Measurements from ENCODE around the gene RNASE2.

Gene RNASE2

DNA sequence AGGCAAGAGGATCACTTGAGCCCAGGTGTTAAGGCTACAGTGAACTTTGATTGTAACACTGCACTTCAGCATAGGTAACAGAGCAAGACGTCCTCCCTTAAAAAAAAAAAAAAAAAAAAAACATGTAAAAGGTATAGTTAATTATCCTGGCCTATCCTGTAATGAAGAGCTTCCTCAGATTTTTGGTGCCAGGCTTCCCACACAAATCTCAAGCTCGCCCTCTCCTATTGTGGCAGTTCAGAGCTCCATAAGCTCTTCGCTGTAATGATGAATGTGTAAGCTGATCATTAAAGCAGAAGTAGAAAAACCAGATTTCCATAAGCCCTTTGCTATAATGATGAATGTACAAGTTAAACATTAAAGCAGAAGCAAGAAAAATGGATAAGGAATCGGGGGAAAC is 41.8 kb downstream of the RNASE2 start:
- no peak overlapping the region for H4K8ac ChIP-seq (ENCODE audit: low read depth, low read length)
- peaks cover 8% of the 10 kb centered on the region for H3K4me1 ChIP-seq (ENCODE audit: control insufficient read depth, low read depth, low read length)
- peaks cover 8% of the 10 kb centered on the region for H3K36me3 ChIP-seq (ENCODE audit: control insufficient read depth, insufficient read depth, low read length)
- no peak overlapping the region for H4K5ac ChIP-seq (ENCODE audit: low read length)
- no peak for DNase-seq
- no peaks in the 10 kb centered on the region for H3K27me3 ChIP-seq (ENCODE audit: insufficient read depth, low read length, poor library complexity)
- no peak overlapping the region for H2BK120ac ChIP-seq (ENCODE audit: low read depth, low read length)
- no peak overlapping the region for H2AK5ac ChIP-seq (ENCODE audit: low read length)
- WGBS (ENCODE audit: extremely low coverage, insufficient coverage, low lambda C conversion rate): no CpG with 5 or more reads among the region's 4 CpGs
- no peak overlapping the region for H3K27ac ChIP-seq (ENCODE audit: low read depth, low read length)
- H3K4ac ChIP-seq (ENCODE audit: low read depth, low read length): no peak overlapping the region
- no peaks in the 10 kb centered on the region for H3K79me2 ChIP-seq (ENCODE audit: control insufficient read depth, insufficient read depth, low read length)
- H3K23ac ChIP-seq (ENCODE audit: low read length): no peak overlapping the region
- peaks cover 2% of the 10 kb centered on the region for H3K79me1 ChIP-seq (ENCODE audit: low read length)
- no peak overlapping the region for H3K4me3 ChIP-seq (ENCODE audit: low read length)
- no peak overlapping the region for H3K18ac ChIP-seq (ENCODE audit: low read length)
- no peak overlapping the region for H3K9ac ChIP-seq (ENCODE audit: low read length)
- H3K4me2 ChIP-seq (ENCODE audit: low read length): no peak overlapping the region
- no peak overlapping the region for H2BK5ac ChIP-seq (ENCODE audit: low read length)
- no peak overlapping the region for H2BK15ac ChIP-seq (replicated peaks; ENCODE audit: low read depth)
- no peak overlapping the region for H3K56ac ChIP-seq (ENCODE audit: low read length)

DNA sequence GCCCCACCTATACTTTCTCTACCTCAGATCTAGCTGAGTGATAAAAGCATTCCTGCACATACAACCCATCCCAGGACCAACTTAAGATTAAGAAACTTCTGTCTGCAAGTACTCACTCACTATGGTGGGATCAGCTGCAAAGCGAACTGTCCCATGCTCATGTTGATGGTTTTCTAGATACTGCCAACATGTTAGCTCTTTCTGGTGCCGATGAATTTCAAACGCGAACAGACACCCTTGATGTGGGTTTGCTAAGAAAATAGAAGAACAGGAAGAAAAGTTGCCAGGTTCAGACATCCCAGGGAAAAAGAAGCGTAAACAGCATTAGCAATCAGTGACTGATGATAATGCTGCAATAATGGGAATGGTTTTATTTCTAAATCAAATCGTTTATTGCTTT is 42.3 kb downstream of the RNASE2 start:
- Histone ChIP-seq H4K8ac (ENCODE audit: low read depth, low read length) (no peak overlapping the region), H3K27me3 (ENCODE audit: insufficient read depth, low read length, poor library complexity) (no peaks in the 10 kb centered on the region), H4K5ac (ENCODE audit: low read length) (no peak overlapping the region), H3K4ac (ENCODE audit: low read depth, low read length) (no peak overlapping the region), H3K23ac (ENCODE audit: low read length) (no peak overlapping the region), H2AK5ac (ENCODE audit: low read length) (no peak overlapping the region), H3K9ac (ENCODE audit: low read length) (no peak overlapping the region), H2BK120ac (ENCODE audit: low read depth, low read length) (no peak overlapping the region), H3K56ac (ENCODE audit: low read length) (no peak overlapping the region), H3K36me3 (ENCODE audit: control insufficient read depth, insufficient read depth, low read length) (peaks cover 8% of the 10 kb centered on the region), H3K4me2 (ENCODE audit: low read length) (no peak overlapping the region), H2BK15ac (replicated peaks; ENCODE audit: low read depth) (no peak overlapping the region), H3K4me3 (ENCODE audit: low read length) (no peak overlapping the region), H3K4me1 (ENCODE audit: control insufficient read depth, low read depth, low read length) (peaks cover 8% of the 10 kb centered on the region), H3K79me2 (ENCODE audit: control insufficient read depth, insufficient read depth, low read length) (no peaks in the 10 kb centered on the region), H3K27ac (ENCODE audit: low read depth, low read length) (no peak overlapping the region), H2BK5ac (ENCODE audit: low read length) (no peak overlapping the region), H3K79me1 (ENCODE audit: low read length) (no peaks in the 10 kb centered on the region), H3K18ac (ENCODE audit: low read length) (no peak overlapping the region)
- whole genome bisulfite sequencing (ENCODE audit: extremely low coverage, insufficient coverage, low lambda C conversion rate): no CpG with 5 or more reads among the region's 6 CpGs
- no peak for DNase-seq

DNA sequence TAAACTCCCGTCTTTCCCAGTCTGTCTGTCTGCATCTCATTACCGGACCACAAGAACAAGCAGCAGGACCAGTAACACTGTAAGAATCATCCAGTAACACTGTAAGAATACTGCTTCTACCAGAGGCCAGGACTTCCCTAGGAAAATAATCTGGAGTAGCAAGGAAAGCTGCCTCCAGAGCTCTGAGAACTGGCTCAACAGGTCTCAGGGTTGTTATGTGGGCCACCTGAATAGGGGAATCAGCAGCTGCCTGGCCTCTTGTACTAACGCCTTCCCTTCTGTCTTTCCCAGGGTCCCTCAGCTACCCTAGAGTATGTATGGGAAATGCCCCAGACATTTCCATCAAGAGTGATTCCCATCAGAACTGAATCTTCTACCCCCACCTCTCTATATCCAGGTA is 42.9 kb downstream of the RNASE2 start:
- H3K4me2 ChIP-seq (ENCODE audit: low read length): no peak overlapping the region
- peak; percentile 27 for DNase-seq
- no peaks in the 10 kb centered on the region for H3K79me1 ChIP-seq (ENCODE audit: low read length)
- H3K36me3 ChIP-seq (ENCODE audit: control insufficient read depth, insufficient read depth, low read length): peaks cover 8% of the 10 kb centered on the region
- H3K27me3 ChIP-seq (ENCODE audit: insufficient read depth, low read length, poor library complexity): no peaks in the 10 kb centered on the region
- no peak overlapping the region for H3K9ac ChIP-seq (ENCODE audit: low read length)
- no peaks in the 10 kb centered on the region for H3K79me2 ChIP-seq (ENCODE audit: control insufficient read depth, insufficient read depth, low read length)
- H3K4me3 ChIP-seq (ENCODE audit: low read length): no peak overlapping the region
- no peak overlapping the region for H4K5ac ChIP-seq (ENCODE audit: low read length)
- no peak overlapping the region for H4K8ac ChIP-seq (ENCODE audit: low read depth, low read length)
- H3K18ac ChIP-seq (ENCODE audit: low read length): no peak overlapping the region
- no peak overlapping the region for H3K56ac ChIP-seq (ENCODE audit: low read length)
- no peak overlapping the region for H3K4ac ChIP-seq (ENCODE audit: low read depth, low read length)
- no peak overlapping the region for H2BK15ac ChIP-seq (replicated peaks; ENCODE audit: low read depth)
- no peak overlapping the region for H2BK120ac ChIP-seq (ENCODE audit: low read depth, low read length)
- no peak overlapping the region for H2BK5ac ChIP-seq (ENCODE audit: low read length)
- H3K23ac ChIP-seq (ENCODE audit: low read length): no peak overlapping the region
- H3K27ac ChIP-seq (ENCODE audit: low read depth, low read length): no peak overlapping the region
- H3K4me1 ChIP-seq (ENCODE audit: control insufficient read depth, low read depth, low read length): peaks cover 8% of the 10 kb centered on the region
- WGBS (ENCODE audit: extremely low coverage, insufficient coverage, low lambda C conversion rate): no CpG with 5 or more reads among the region's 3 CpGs
- no peak overlapping the region for H2AK5ac ChIP-seq (ENCODE audit: low read length)

DNA sequence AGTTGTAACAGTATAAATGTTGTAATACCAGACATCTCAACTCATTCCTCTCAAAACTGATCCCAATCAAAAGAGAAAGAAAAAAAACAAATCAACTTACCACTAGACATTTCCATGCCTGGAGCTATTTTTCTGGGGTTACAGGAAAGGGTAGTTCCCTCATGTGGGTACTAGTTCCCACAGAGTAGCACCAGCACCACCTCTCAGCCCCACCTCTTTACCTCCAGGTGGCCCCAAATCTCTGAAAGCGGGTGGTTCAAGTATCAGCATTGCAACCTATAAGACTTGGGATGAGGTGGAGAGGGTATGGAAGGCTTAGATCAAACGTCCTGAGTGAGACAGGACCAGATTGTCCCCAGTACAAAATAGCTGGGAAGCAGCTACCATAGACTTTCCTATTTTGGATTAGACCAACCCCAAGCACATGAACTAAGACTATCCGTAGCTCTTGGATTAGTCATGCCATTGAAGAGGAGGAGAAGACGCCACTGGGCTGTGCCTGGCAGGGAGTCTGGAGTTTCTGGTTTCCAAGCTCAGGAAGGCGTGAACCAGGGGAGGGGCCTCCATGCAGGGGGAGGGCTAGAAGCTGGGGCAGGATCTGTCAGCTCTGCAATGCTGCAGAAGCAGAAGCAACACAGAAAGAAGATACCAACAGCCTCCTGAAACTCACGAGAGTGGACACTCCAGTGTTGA is 43.5 kb downstream of the RNASE2 start, which contains the start of gene SLC39A2:
SLC39A2 (plus strand) TSS at position 620 of the 693 bp plus-strand sequence. CDS start 154 bp downstream, outside the sequence.
- Histone ChIP-seq H3K79me2 (ENCODE audit: control insufficient read depth, insufficient read depth, low read length) (no peaks in the 10 kb centered on the region), H3K18ac (ENCODE audit: low read length) (no peak within 1 kb of the TSS), H3K79me1 (ENCODE audit: low read length) (no peaks in the 10 kb centered on the region), H3K4me1 (ENCODE audit: control insufficient read depth, low read depth, low read length) (peaks cover 8% of the 10 kb centered on the region), H4K8ac (ENCODE audit: low read depth, low read length) (no peak within 1 kb of the TSS), H2BK5ac (ENCODE audit: low read length) (no peak within 1 kb of the TSS), H3K4ac (ENCODE audit: low read depth, low read length) (no peak within 1 kb of the TSS), H3K4me3 (ENCODE audit: low read length) (no peak within 1 kb of the TSS), H3K27me3 (ENCODE audit: insufficient read depth, low read length, poor library complexity) (no peaks in the 10 kb centered on the region), H3K27ac (ENCODE audit: low read depth, low read length) (no peak within 1 kb of the TSS), H4K5ac (ENCODE audit: low read length) (no peak within 1 kb of the TSS), H2BK15ac (replicated peaks; ENCODE audit: low read depth) (no peak within 1 kb of the TSS), H2AK5ac (ENCODE audit: low read length) (no peak within 1 kb of the TSS), H3K4me2 (ENCODE audit: low read length) (no peak within 1 kb of the TSS), H3K9ac (ENCODE audit: low read length) (peak within 1 kb of the TSS; percentile 32), H2BK120ac (ENCODE audit: low read depth, low read length) (no peak within 1 kb of the TSS), H3K23ac (ENCODE audit: low read length) (no peak within 1 kb of the TSS), H3K56ac (ENCODE audit: low read length) (no peak within 1 kb of the TSS), H3K36me3 (ENCODE audit: control insufficient read depth, insufficient read depth, low read length) (peaks cover 8% of the 10 kb centered on the region)
- peak; percentile 90 for DNase-seq
- no CpG with 5 or more reads among the region's 6 CpGs for WGBS (ENCODE audit: extremely low coverage, insufficient coverage, low lambda C conversion rate)

DNA sequence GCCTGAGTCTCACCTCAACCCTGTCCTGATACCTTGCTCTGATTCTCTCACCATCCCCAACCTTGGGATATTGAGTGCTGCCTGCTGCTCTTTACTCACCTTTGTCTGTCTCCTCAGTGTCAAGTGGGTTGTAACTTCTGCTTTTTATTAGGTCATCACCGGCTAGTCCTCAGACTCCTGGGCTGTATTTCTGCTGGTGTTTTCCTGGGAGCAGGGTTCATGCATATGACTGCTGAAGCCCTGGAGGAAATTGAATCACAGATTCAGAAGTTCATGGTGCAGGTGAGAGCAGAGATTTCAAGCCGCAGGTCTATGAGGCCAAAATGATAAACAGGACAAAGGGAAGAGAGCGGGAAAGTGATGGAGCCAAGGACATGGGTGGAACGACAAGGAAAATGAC is 44.3 kb downstream of the RNASE2 start:
- Histone ChIP-seq H2AK5ac (ENCODE audit: low read length) (no peak overlapping the region), H3K27me3 (ENCODE audit: insufficient read depth, low read length, poor library complexity) (no peaks in the 10 kb centered on the region), H4K8ac (ENCODE audit: low read depth, low read length) (no peak overlapping the region), H2BK15ac (replicated peaks; ENCODE audit: low read depth) (no peak overlapping the region), H3K4ac (ENCODE audit: low read depth, low read length) (no peak overlapping the region), H2BK5ac (ENCODE audit: low read length) (no peak overlapping the region), H2BK120ac (ENCODE audit: low read depth, low read length) (no peak overlapping the region), H3K18ac (ENCODE audit: low read length) (no peak overlapping the region), H3K36me3 (ENCODE audit: control insufficient read depth, insufficient read depth, low read length) (peaks cover 7% of the 10 kb centered on the region), H3K56ac (ENCODE audit: low read length) (no peak overlapping the region), H4K5ac (ENCODE audit: low read length) (no peak overlapping the region), H3K4me3 (ENCODE audit: low read length) (no peak overlapping the region), H3K23ac (ENCODE audit: low read length) (no peak overlapping the region), H3K9ac (ENCODE audit: low read length) (peak overlapping the region; percentile 32), H3K4me1 (ENCODE audit: control insufficient read depth, low read depth, low read length) (peaks cover 8% of the 10 kb centered on the region), H3K4me2 (ENCODE audit: low read length) (no peak overlapping the region), H3K79me2 (ENCODE audit: control insufficient read depth, insufficient read depth, low read length) (no peaks in the 10 kb centered on the region), H3K79me1 (ENCODE audit: low read length) (no peaks in the 10 kb centered on the region), H3K27ac (ENCODE audit: low read depth, low read length) (no peak overlapping the region)
- WGBS (ENCODE audit: extremely low coverage, insufficient coverage, low lambda C conversion rate): no CpG with 5 or more reads among the region's 4 CpGs
- DNase-seq: no peak

DNA sequence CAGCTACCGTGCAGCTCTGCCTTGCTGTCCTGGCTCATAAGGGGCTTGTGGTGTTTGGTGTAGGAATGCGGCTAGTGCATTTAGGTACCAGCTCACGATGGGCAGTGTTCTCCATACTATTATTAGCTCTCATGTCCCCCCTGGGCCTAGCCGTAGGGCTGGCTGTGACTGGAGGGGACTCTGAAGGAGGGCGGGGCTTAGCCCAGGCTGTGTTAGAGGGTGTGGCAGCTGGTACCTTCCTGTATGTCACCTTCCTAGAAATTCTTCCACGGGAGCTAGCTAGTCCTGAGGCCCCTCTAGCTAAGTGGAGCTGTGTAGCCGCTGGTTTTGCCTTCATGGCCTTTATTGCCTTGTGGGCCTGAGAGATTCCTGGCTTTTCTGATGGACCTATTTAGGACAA is 45.9 kb downstream of the RNASE2 start:
- Histone ChIP-seq H4K5ac (ENCODE audit: low read length) (no peak overlapping the region), H3K4ac (ENCODE audit: low read depth, low read length) (no peak overlapping the region), H3K79me1 (ENCODE audit: low read length) (no peaks in the 10 kb centered on the region), H3K79me2 (ENCODE audit: control insufficient read depth, insufficient read depth, low read length) (no peaks in the 10 kb centered on the region), H2AK5ac (ENCODE audit: low read length) (no peak overlapping the region), H3K4me3 (ENCODE audit: low read length) (no peak overlapping the region), H3K27me3 (ENCODE audit: insufficient read depth, low read length, poor library complexity) (no peaks in the 10 kb centered on the region), H2BK15ac (replicated peaks; ENCODE audit: low read depth) (no peak overlapping the region), H4K8ac (ENCODE audit: low read depth, low read length) (no peak overlapping the region), H3K9ac (ENCODE audit: low read length) (no peak overlapping the region), H3K4me1 (ENCODE audit: control insufficient read depth, low read depth, low read length) (peaks cover 8% of the 10 kb centered on the region), H3K27ac (ENCODE audit: low read depth, low read length) (no peak overlapping the region), H3K23ac (ENCODE audit: low read length) (no peak overlapping the region), H2BK120ac (ENCODE audit: low read depth, low read length) (no peak overlapping the region), H2BK5ac (ENCODE audit: low read length) (no peak overlapping the region), H3K56ac (ENCODE audit: low read length) (peak overlapping the region; percentile 2), H3K36me3 (ENCODE audit: control insufficient read depth, insufficient read depth, low read length) (peaks cover 1% of the 10 kb centered on the region), H3K4me2 (ENCODE audit: low read length) (no peak overlapping the region), H3K18ac (ENCODE audit: low read length) (no peak overlapping the region)
- DNase-seq: no peak
- no CpG with 5 or more reads among the region's 7 CpGs for WGBS (ENCODE audit: extremely low coverage, insufficient coverage, low lambda C conversion rate)

Measured in mesendoderm (in vitro differentiated cells).